ENCODE results near the gene KLHDC7B. TPM values are rescaled to one million over a fixed set of nuclear protein-coding genes. Genes with fewer than 3 reads are reported as not detected.

KLHDC7B gene
- total and polyA plus RNA-seq, 8 donors, result 0.03 to 0.73 (median 0.07) TPM; not detected in 3

DNA sequence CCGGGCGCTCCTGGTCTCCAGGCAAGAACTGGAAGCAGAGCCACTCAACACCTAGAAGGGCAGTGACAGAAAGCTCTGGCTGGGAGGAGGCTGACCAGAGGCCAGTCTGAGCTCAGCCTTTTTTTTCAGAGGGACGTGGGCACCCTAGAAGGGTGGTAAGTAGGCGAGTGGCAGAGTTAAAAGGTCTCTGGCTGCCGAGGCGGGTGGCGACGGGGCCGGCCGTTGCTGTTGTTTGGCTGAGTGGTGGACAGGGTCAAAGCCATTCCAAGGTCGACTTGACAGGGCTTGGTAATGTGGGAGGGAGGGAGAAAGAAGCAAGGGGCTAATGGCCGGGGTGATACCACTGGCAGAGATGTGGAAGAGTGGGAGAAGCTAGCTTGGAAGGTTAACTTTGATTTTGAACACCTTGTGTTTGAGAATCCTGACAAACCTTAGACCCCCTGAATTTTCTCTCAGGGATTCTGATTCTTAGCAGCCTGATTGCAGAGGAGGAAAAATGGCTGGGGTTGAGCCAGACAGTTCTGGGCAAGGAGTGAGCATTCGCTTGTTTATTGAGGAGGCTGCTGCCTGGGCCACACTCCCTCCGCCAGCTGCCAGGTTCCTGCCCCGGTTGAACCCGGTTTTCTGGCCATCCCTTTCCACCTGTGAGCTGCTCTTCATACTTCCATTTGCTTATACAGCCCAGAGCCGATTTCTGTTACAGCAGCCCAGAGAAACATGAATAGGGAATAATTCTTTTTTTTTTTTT is 17.9 kb downstream of the KLHDC7B start:
- peaks cover 0 to 8% of the 10 kb centered on the region in 2 donors for H3K4me1 ChIP-seq
- peaks cover 0 to 7% of the 10 kb centered on the region in 2 donors for H3K36me3 ChIP-seq
- H3K27ac ChIP-seq, result peak overlapping the region; percentile 63 to 73
- peak overlapping the region; percentile 48 to 56 for H3K4me3 ChIP-seq
- ATAC-seq (peak; percentile 31), DNase-seq (no peak)
- no peaks in the 10 kb centered on the region for H3K27me3 ChIP-seq
- intact Hi-C loops (cut with DNase I), result no loop called here
- H3K9me3 ChIP-seq, result no peaks in the 10 kb centered on the region
- TF ChIP-seq CTCF (IDR thresholded peaks at IDR 0.05), result no peak

DNA sequence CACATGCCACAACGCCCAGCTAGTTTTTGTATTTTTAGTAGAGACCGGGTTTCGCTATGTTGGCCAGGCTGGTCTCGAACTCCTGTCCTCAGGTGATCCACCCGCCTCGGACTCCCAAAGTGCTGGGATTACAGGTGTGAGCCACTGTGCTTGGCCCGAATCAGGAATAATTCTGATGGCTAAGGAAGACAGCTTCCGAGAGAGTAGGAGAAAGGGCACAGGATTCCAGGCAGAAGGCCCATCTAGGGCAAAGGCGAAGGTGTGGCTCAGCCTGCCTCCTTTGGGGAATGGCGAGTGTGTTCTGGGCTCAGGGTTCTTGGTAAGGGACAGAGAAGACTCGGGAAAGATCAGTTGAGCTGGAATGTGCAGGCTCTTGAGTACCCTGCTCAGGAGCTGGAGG is 18.6 kb downstream of the KLHDC7B start:
- H3K36me3 ChIP-seq, result peaks cover 0 to 14% of the 10 kb centered on the region in 2 donors

DNA sequence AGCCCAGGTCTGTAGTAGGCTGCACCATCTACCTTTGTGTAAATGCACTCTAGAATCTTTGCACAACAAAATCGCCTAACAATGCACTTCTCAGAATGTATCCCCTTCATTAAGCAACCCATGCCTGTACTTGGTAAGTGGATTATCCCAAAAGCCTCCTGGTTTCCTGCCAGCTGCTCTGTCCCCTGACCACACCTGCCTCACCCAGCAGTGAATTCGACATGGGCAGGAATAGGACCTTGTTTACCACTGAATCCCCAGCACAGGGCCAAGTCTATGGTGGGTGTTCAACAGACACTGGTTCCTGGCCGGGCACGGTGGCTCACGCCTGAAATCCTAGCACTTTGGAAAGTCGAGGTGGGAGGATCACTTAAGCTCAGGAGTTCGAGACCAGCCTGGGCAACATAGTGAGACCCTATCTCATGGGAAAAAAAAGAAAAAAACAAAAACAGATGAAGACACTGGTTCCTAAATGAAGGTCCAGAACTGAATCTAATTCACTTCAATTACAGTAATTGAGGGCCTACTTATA is 22.1 kb downstream of the KLHDC7B start:
- H3K4me3 ChIP-seq, result no peak overlapping the region
- no peaks in the 10 kb centered on the region for H3K9me3 ChIP-seq
- H3K27me3 ChIP-seq, result no peaks in the 10 kb centered on the region
- ATAC-seq, result no peak
- DNase-seq, result no peak
- peaks cover 0 to 49% of the 10 kb centered on the region in 2 donors for H3K36me3 ChIP-seq
- no peak overlapping the region for H3K27ac ChIP-seq
- H3K4me1 ChIP-seq, result peaks cover 0 to 8% of the 10 kb centered on the region in 2 donors
- intact Hi-C loops (cut with DNase I), result no loop called here
- TF ChIP-seq CTCF (IDR thresholded peaks at IDR 0.05), result no peak

More for the DNA sequence above, 18.6 kb downstream of the KLHDC7B start:
- no peak for TF ChIP-seq CTCF (IDR thresholded peaks at IDR 0.05)
- Histone ChIP-seq H3K4me3 (no peak overlapping the region), H3K9me3 (no peaks in the 10 kb centered on the region), H3K4me1 (peaks cover 0 to 8% of the 10 kb centered on the region in 2 donors), H3K27me3 (no peaks in the 10 kb centered on the region), H3K27ac (no peak overlapping the region)
- ATAC-seq, result no peak
- no peak for DNase-seq
- intact Hi-C loops (cut with DNase I), result no loop called here

- no peak overlapping the region for H3K4me3 ChIP-seq
- no peaks in the 10 kb centered on the region for H3K27me3 ChIP-seq
- peaks cover 0 to 57% of the 10 kb centered on the region in 2 donors for H3K36me3 ChIP-seq
- H3K4me1 ChIP-seq, result peaks cover 0 to 4% of the 10 kb centered on the region in 2 donors
- intact Hi-C loops (cut with DNase I), result no loop called here
- DNase-seq (no peak), ATAC-seq (no peak)
- H3K9me3 ChIP-seq, result no peaks in the 10 kb centered on the region
- no peak overlapping the region for H3K27ac ChIP-seq
- no peak for TF ChIP-seq CTCF (IDR thresholded peaks at IDR 0.05)
Measured at GRCh38 chr22:50568626-50569025, 22.9 kb downstream of the KLHDC7B start.

- intact Hi-C loops (cut with DNase I), result no loop called here
- DNase-seq (no peak), ATAC-seq (no peak)
- no peaks in the 10 kb centered on the region for H3K27me3 ChIP-seq
- TF ChIP-seq CTCF (IDR thresholded peaks at IDR 0.05), result no peak
- peaks cover 0 to 61% of the 10 kb centered on the region in 2 donors for H3K36me3 ChIP-seq
- H3K9me3 ChIP-seq, result no peaks in the 10 kb centered on the region
- no peaks in the 10 kb centered on the region for H3K4me1 ChIP-seq
- no peak overlapping the region for H3K27ac ChIP-seq
- H3K4me3 ChIP-seq, result no peak overlapping the region
Measured at GRCh38 chr22:50569041-50569459, 23.4 kb downstream of the KLHDC7B start.

Measured in left lung (tissue), 10 donors.